HG03060 (cell line): ENCODE results near the gene AFF2.
"Not testable (repeated sequence)": the region's sequence is repeated elsewhere in the genome, so short reads cannot be mapped to it uniquely, and the experiment has no call there.

Source experiments
- ATAC-seq: cut with Tn5 transposase; IDR thresholded peaks from one replicate; pipeline ENCODE4 v1.9.1; 2021; ENCODE audit warnings: low read depth, moderate number of reproducible peaks; ENCODE audit not compliant: unreplicated experiment

Gene AFF2

DNA sequence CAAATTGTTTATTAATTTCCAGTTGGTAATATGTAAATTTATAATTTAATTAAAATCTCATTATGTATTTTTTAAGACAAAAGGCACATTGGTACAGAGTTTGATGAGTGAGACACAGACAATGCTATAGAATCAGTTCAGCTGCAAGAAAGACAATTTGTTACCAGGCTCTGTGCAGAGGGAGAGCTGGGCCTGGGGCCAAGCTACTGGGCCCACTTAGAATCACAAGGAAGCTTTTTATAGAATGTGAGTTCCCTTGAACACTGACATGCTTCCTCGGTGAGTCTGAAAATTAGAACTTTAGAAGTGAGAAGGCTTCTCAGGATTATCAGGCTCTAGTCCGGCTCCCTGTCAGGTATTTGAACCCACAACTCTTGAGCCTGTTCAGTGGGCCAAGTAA, 129.0 kb downstream of the AFF2 start:
- no peak for ATAC-seq

DNA sequence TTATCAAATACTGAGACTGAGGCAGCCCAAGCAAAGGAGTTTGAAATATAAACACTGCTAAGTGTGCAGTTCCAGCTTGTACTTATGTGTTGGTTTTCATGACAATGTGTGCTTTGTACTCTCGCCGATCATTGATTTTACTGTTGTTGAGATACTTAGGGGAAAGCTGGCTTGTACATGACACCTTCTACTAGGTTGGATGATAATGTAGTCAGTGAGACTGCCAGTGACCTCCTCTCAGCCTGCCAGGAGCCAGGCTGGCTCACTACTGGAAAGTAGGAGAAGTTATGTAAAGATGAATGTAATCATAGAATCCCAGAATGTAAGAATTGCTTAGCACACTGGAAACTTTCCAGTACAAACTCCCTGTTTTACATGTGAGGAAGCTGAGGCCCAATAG, 132.0 kb downstream of the AFF2 start:
- no peak for ATAC-seq

DNA sequence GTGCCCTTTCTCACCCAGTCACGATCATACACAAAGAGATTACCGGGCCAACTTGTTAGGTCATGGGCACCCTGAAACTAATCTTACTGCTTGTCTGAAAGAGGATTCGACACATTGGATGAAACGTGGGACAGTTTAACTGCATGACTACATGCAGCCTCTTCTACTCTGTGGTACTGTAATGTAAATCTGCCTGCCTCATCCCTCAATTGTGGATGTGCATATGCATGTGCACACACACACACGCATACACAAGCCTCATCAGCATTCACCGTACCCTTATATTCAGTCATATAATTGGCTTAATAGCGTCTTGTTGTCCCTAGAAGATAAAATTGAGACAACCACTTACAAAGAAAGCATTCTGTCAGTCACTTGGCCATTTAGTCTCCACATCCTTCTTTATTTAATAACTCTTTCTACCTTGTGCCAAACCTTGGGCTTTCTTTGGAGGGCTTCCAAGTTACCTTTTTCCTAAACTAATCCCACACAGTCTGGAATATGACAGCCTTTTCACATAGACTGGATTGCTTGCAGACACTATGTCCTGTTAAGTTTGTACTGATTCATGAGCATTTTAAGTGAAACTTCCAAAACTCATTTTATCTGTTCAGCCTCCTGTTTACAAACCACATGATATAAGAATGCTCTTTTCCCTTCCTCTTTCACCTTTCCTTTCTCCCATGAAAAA, 132.9 kb downstream of the AFF2 start:
- ATAC-seq = no peak

DNA sequence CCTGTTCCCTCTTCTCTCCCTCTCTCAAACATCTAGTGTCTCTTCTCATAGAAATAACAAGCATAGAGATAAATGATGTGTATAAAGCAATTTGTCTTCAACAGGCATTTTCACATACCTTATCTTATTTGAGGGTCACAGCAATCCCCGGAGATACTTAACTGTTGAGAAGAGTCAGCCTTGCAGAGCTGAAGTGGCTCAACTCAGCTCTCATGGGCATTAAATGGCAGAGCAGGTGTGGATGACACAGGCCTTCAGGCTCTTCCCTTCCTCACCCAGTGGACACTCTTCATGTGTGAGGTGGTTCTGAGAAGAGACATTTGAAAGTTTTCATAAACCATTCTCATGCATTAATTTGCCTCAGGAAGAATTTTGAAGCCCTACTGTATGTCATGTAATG, 134.2 kb downstream of the AFF2 start:
- ATAC-seq = no peak

DNA sequence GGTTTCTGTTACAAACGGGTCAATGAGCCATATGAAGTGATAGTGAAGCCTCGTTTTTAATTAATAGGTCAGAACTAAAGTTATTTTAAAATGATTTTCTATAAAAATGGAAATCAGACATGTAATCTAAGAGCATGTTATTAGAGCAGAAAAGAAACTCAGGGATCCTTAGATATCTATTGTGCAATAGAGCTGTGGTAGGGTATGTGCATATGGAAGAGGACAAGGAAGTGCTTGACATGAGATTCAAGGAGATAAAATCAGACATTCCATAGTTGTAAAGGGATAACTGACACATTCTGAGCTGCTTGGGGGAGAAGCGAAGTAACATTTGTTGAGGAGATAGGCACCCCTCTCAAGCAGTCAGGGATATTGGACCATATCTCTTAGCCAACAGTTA, 143.0 kb downstream of the AFF2 start:
- ATAC-seq = no peak

DNA sequence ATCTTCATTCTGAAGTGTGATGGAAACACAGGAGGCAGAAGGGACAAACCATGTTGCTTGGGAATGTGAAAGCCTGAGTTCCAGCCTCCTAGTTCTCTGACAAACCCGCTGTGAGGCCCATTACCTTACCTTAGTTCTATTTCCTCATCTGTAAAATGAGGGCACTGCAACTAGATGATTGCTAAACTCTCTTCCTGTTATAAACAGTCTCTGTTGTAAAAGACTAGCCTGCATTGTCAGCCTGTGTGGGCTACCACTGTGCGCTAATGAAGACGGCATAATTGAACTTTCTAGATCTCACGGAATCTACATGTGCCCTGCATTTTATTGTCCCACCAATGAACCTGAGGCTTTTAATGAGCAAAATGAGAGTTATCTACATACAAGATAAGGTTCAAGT, 147.2 kb downstream of the AFF2 start:
- no peak for ATAC-seq

DNA sequence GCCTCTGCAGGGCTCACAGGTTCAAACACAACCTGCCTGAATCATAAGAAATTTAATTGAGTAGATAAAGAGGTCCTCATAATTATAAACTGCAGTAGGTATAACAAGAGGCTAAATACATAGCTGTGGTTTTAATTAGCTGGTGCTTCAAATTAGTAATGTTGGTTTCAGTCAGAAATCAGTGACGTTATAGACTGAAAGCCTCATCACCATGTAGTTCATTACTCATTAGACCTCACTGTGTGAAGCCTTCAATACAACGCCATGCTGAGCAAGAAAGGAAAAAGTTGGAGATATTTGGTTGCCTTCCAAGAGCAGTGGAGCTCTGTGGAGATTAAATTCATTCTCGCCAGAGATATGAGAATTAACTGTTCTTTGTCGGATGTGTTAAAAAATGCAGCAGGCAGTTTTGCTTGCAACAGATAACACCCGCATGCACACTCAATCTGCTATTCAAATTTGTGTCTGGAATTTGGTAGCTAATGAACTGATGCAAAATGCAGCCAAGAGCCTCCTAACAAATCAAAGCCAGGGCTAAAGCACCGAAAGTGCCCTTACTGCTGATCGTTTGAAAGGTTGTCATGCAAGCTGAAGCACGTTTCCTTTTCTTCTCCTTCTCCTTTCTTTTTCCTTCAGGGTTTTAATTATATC, 148.9 kb downstream of the AFF2 start:
- no peak for ATAC-seq

DNA sequence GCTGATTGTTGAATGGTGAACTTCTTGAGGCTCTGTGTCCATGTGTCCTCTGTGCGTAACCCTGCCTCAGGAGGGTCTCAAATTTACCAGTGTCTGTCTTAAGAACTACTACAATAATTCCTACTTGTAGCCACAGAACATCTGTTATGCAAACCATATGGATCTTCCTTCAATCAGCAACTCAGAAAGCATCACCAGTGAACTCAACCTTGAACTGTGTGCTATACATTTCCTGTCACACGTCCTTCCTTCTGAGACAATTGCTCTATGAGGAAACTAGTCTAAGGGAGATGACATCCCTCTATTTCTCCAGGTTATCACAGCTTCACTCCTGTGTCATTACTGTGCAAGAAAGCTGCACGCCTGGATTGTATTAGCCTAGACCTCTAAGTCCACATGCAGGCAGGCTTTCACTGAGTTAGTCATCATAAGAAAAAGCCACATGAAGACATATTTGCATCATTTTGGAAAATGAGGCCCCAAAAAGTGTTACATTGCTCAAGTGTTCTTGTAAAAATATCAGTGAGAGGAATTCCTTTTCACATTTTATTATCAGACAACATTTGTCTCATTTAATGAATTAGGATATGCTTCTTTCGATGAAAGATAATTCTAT, 157.8 kb downstream of the AFF2 start:
- ATAC-seq = no peak

DNA sequence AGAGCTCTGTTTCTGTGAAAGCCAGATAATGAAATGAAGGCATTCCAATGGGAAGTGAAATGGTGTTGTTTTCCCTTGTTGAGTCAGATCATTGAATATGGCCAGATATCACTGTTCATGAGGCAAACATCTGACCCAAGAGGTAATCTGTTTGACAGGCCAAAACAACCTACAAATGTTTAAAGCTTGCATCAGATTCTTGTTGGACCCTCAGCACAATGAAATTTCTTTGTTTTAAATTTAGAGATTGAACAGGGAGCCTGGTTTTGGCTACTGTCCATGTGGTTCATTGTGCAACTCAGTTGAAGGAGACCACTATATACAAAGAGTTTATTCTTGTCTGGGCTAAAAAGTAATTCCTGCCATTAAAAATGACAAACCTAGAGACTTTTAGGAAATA, 159.1 kb downstream of the AFF2 start:
- ATAC-seq = no peak

DNA sequence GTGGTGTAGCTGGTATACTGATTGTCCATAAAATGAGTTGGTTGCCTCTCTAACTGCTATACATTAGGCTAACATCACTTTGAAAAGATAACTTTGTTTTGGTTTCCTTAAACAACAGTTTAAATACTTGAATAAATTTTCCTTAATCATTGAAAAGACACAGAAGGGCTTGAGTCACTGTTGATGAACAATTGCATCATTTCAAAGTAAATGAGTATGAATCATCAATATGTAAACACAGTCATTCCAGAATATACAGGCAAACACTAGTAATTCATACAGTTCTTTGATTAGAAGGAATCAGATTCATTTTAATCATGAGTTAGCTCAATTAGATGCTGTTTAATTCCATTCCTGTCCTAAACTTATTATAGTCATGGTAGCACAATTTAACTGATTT, 160.6 kb downstream of the AFF2 start:
- no peak for ATAC-seq

DNA sequence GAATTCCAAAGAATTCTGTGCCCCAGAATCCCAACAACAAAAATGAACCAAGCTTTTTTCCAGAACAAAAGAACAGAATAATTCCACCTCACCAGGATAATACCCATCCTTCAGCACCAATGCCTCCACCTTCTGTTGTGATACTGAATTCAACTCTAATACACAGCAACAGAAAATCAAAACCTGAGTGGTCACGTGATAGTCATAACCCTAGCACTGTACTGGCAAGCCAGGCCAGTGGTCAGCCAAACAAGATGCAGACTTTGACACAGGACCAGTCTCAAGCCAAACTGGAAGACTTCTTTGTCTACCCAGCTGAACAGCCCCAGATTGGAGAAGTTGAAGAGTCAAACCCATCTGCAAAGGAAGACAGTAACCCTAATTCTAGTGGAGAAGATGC, 161.6 kb downstream of the AFF2 start:
- no peak for ATAC-seq

DNA sequence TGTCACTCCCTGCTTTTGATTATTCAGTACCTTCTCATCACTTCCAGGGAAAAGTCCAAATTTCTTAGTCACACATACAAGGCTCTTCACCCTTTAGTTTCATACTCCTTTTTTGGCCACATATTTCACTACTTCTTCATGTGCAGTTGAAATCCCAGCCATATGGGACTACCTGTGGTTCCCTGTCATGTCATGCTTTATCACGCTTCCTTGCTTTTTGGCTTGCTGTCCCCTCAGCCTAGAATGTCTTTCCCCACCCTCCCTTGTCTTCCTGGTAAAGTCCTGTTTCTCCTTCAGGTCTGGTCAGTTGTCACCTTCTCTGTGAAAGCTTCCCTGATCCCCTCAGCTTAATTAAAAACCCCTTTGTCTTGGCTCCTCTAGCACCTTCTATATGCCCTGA, 163.8 kb downstream of the AFF2 start:
- ATAC-seq = no peak

DNA sequence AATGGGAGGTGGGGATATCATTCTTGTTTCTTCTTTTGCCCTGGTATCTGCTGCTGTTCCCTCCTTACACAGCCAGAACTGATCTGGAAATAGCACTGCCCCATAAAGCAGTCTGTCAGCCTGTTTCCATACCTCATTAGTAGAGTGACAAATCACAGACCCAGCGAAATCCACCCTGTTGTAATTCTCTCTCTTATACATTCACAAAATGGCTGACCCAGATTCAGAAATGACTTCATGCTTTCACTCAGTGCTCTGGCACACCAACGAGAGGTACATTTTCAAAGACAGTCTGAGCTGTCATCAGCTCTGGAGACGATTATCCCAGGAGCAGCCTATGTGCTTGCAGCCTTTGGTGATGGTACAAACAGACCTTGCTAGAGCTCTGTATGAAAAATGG, 164.6 kb downstream of the AFF2 start:
- no peak for ATAC-seq

DNA sequence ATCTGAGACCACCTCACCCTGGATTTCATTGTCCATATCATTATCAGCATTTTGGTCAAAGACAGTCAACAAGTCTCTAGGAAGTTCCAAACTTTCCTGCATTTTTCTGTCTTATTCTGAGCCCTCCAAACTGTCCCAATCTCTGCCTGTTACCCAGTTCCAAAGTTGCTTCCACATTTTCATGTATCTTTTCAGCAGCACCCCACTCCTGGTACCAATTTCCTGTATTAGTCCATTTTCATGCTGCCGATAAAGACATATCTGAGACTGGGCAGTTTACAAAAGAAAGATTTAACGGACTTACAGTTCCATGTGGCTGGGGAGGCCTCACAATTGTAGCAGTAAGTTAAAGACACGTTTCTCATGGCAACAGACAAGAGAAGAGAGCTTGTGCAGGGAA, 168.8 kb downstream of the AFF2 start:
- ATAC-seq = not testable (repeated sequence)

DNA sequence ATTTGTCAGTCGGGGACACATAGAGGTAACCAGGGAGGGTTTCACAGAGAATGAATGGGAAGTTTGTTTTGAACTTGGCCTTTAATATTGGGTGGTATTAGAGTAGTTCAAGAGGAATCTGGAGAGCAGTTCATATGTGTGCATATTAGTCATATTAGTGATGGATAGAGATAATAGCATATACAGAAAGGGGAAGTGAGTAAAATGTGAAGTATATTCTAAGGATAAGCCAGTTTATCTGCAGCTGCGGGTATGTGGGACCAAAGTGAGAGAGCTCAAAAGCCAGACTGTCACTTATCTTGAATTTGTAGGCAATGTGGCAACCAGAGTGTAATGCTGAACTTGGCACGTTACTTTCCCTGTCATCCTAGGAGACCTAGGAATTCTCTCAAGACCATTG, 169.9 kb downstream of the AFF2 start:
- no peak for ATAC-seq

DNA sequence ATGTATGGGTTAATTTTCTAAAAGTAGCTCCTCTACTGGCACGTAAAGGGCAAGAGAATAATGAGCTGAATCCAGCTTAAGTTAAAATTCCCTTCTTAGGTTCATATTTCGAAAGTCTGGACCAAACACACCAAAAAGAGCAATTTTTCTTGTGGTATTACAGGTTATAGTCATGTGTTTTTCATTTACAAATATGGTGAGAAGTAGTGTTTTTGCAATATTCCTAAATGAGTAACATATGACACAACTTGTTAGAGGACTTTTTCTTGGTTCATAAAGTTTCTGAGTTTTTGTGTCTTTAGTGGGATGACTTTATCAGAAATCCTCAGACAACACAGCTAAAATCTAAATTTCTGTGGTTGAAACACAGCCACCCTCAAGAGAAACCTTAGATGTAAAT, 172.1 kb downstream of the AFF2 start:
- ATAC-seq = no peak

DNA sequence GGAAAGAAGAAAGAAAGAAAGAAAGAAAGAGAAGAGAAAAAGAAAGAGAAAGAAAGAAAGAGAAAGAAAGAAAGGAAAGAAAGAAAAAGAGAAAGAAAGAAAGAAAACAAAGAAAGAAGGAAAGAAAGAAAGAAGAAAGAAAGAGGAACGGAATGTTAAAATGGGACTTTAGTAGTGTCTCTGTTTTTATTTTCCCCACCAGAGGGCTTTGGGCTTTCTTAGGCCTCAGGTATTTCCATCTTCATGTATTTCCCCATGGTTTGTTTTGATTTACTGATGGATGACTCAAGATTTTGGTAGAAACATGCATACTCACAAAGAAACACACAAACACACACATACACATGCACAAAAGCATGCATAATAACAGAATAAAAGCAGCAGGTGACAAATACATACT, 181.2 kb downstream of the AFF2 start:
- no peak for ATAC-seq

DNA sequence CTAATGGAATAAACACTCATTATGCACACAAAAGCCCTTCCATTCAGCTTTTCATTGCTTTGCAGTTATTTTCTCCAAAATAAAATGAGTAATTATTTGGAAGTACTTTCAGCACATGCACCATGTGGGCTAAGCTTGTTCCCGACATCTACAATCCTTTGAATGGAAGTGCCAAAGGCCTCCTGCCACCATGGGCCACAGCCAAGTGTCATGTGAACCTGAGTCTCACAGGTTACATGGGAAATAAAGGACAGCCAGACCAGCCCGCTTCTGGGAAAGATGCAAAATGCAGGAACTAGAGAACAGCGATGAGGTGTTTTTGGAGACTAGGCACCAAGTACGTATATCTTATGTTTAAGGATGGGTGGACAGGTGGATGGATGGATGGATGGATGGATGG, 181.8 kb downstream of the AFF2 start:
- ATAC-seq = no peak

DNA sequence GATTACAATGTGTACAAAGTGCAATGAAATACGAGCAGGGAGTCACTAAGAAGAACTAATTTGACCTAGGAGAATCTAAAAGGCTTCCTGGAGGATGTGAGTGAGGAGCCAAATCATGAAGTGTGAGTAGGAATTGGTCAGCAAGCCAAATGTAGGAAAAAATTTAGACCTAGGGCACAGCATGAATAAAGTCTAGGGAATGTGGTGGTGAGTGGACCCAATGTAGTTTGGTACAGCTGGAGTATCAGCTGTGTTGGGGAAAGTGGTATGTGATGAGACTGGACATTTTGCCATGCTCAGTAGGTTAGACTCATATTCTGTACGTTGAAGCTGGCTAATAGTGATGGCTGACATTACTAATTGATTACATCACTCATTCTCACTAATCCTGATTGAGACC, 191.0 kb downstream of the AFF2 start:
- no peak for ATAC-seq

DNA sequence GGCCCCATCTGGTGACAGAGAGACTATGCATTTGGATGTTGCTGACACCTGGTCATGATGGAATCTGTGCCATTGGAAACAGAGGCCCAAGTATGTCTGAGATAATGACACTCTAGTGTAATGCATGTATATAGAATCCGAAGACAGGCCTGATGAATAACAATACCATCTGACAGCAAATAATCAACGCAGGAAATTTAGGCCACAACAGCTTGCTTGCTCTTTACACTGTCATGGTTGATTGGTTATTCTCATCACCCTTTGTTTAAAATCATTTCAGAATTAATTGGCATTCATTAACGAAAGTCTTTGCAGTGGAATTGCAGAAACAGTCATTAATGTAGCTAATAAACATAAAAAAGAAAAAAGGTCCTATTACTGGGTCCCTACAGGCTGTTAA, 194.8 kb downstream of the AFF2 start:
- no peak for ATAC-seq

DNA sequence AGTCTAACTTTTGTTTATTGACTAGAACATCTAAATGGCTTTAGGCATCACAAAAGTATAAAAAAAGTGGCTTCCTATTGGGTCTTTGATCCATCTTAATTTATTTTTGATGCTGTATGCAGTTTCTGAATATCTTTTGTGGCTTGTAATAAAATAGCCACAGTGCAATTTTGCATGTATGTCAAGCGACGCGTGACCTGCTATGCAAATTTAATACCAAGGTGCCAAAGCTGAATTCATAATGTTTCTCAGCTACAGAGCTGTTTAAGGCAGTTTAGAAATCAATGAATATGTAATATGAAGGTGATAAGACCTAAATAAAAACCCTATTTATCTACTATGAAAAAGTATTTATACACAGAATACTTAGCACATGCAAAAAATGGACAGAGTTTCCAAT, 197.8 kb downstream of the AFF2 start:
- no peak for ATAC-seq

DNA sequence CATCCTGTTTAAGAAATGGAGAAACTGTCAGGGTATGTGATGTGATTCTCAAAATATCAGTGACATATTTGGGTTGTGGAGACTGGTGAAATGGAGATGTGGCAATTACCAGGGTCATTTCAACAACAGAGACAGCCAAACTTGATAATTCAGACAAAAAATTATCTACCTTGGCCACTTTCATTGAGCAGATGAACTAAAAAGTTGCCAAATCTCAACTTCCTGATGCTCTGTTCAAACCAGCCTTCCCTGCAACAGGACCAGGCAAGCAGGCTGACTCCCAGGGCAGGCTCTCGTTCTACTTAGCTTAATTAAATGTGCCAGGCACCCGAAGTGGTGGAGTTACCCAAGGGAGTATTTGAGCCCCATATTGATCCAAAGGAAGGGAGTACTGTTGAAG, 199.6 kb downstream of the AFF2 start:
- ATAC-seq = no peak
